HCT116 (cell line): ENCODE results near the gene TSC22D3. TPM values are rescaled to one million over a fixed set of nuclear protein-coding genes. Genes with fewer than 3 reads are reported as not detected.

Experiments used
- ATAC-seq: fragments of 200-7000 bp; cut with Tn5 transposase; 2 replicates; pipeline ENCODE4 v1.9.1; 2020; ENCODE audit warnings: mild to moderate bottlenecking, moderate library complexity
- BruUV-seq: library from RNA; stranded (reverse); fragments of 400-500 nt; replicated peaks from 2 replicates; lab custom pipeline; 2021; lab: Mats Ljungman, UMichigan
- CTCF ChIA-PET: fragments of 300-600 bp; sonication (Branson Sonifier 250); formaldehyde crosslinking; loops from one replicate; lab custom pipeline; 2021; ENCODE audit warnings: antibody characterized with exemption; lab: Charles Lee
- POLR2A ChIA-PET: fragments of 300-600, 350-600 bp; sonication (Branson Sonifier 250); formaldehyde crosslinking; loops from one replicate; lab custom pipeline; 2021; ENCODE audit warnings: antibody characterized with exemption; lab: Charles Lee
- RAD21 ChIA-PET, 2 experiments: fragments of 300-600 bp; sonication (Branson Sonifier 250); formaldehyde crosslinking; loops; one replicate each; lab custom pipeline; 2023; ENCODE audit warnings: low total read pairs in 2 of 2; ENCODE audit not compliant: uncharacterized antibody in 2 of 2, unreplicated experiment in 2 of 2, low non-redundant PET in 1 of 2; lab: Charles Lee
- DNase-seq: peaks from one replicate; pipeline ENCODE4 v3.0.0-alpha.2; 2010; ENCODE audit warnings: low read depth, low spot score
- H2AFZ ChIP-seq: fragments of 200-600 bp; shearing (Covaris generic), sonication (generic); 2 replicates; pipeline ENCODE4 v1.6.1; 2017; ENCODE audit warnings: low read depth, mixed run types, mixed read lengths, antibody characterized with exemption, low read length; ENCODE audit not compliant: poor library complexity, severe bottlenecking
- H3K27ac ChIP-seq: 2 replicates; pipeline ENCODE4 v1.5.1; 2012; ENCODE audit warnings: low read depth, low read length
- H3K27me3 ChIP-seq: fragments of 200-600 bp; sonication (generic); 2 replicates; pipeline ENCODE4 v1.6.1; 2016; ENCODE audit warnings: mixed run types, low read length, mixed read lengths; ENCODE audit not compliant: insufficient read depth
- H3K36me3 ChIP-seq, 2 experiments: fragments of 200-500 bp in 1 of 2; fragments of 200-600 bp in 1 of 2; sonication (Bioruptor generic) in 1 of 2; sonication (generic) in 1 of 2; 2 replicates each; pipeline versions ENCODE4 v1.5.1 to v1.6.1; 2014 to 2016; ENCODE audit warnings: low read length in 2 of 2, inconsistent platforms in 1 of 2, mixed read lengths in 1 of 2, mixed run types in 1 of 2; ENCODE audit not compliant: insufficient read depth in 2 of 2, control insufficient read depth in 1 of 2
- H3K4me1 ChIP-seq, 2 experiments: fragments of 200-600 bp in 1 of 2; sonication (generic) in 1 of 2; 2 replicates each; pipeline versions ENCODE4 v1.5.1 to v1.6.1; 2012 to 2017; ENCODE audit warnings: low read length in 2 of 2, inconsistent platforms in 1 of 2, mild to moderate bottlenecking in 1 of 2, mixed read lengths in 1 of 2, mixed run types in 1 of 2, moderate library complexity in 1 of 2; ENCODE audit not compliant: insufficient read depth in 2 of 2, control insufficient read depth in 1 of 2
- H3K4me2 ChIP-seq: fragments of 200-600 bp; sonication (generic); 2 replicates; pipeline ENCODE4 v1.6.1; 2017; ENCODE audit warnings: mixed run types, low read length, mixed read lengths
- H3K4me3 ChIP-seq, 2 experiments: fragments of 200-600 bp in 1 of 2; sonication (generic) in 1 of 2; replicated peaks in 1 of 2; 2 replicates each; pipeline ENCODE4 v1.5.1; 2011 to 2016; ENCODE audit warnings: low read length in 2 of 2, control low read depth in 1 of 2, low read depth in 1 of 2, mild to moderate bottlenecking in 1 of 2, mixed read lengths in 1 of 2, mixed run types in 1 of 2
- H3K79me2 ChIP-seq: fragments of 200-600 bp; sonication (generic); 2 replicates; pipeline ENCODE4 v1.6.1; 2017; ENCODE audit warnings: mild to moderate bottlenecking, mixed run types, low read length, moderate library complexity, mixed read lengths; ENCODE audit not compliant: insufficient read depth
- H3K9ac ChIP-seq: fragments of 200-600 bp; sonication (generic); 2 replicates; pipeline ENCODE4 v1.6.1; 2016; ENCODE audit warnings: low read length, mixed read lengths
- H3K9me2 ChIP-seq: fragments of 200-600 bp; sonication (generic), shearing (Covaris generic); 2 replicates; pipeline ENCODE4 v1.6.1; 2017; ENCODE audit warnings: mixed run types, mild to moderate bottlenecking, moderate library complexity; ENCODE audit not compliant: insufficient read depth
- H3K9me3 ChIP-seq, 2 experiments: fragments of 200-500 bp in 1 of 2; fragments of 200-600 bp in 1 of 2; sonication (Bioruptor generic) in 1 of 2; sonication (generic) in 1 of 2; 2 replicates each; pipeline ENCODE4 v1.6.1; 2014 to 2017; ENCODE audit warnings: low read length in 2 of 2, mixed read lengths in 2 of 2, inconsistent platforms in 1 of 2, low read depth in 1 of 2, mild to moderate bottlenecking in 1 of 2, mixed run types in 1 of 2, moderate library complexity in 1 of 2; ENCODE audit not compliant: control insufficient read depth in 1 of 2, insufficient read depth in 1 of 2
- H4K20me1 ChIP-seq: fragments of 200-600 bp; sonication (generic), shearing (Covaris generic); 2 replicates; pipeline ENCODE4 v1.6.1; 2017; ENCODE audit warnings: mixed run types, mild to moderate bottlenecking, moderate library complexity; ENCODE audit not compliant: insufficient read depth
- ATF3 ChIP-seq: IDR thresholded peaks from 2 replicates; pipeline ENCODE4 v1.6.1; 2012
- CTCF ChIP-seq, 3 experiments: fragments of 200-600 bp in 1 of 3; sonication (generic) in 1 of 3; IDR thresholded peaks in 2 of 3; conservative IDR thresholded peaks in 1 of 3; 2 replicates each; pipeline ENCODE4 v1.5.1; 2012 to 2017; ENCODE audit warnings: low read depth in 2 of 3, low read length in 2 of 3, antibody characterized with exemption in 1 of 3, borderline replicate concordance in 1 of 3, control low read depth in 1 of 3, mild to moderate bottlenecking in 1 of 3, mixed read lengths in 1 of 3, mixed run types in 1 of 3, moderate library complexity in 1 of 3; ENCODE audit not compliant: insufficient read depth in 1 of 3
- ELF1 ChIP-seq: IDR thresholded peaks from 2 replicates; pipeline ENCODE4 v1.6.1; 2012; ENCODE audit warnings: low read depth, borderline replicate concordance
- EZH2phosphoT487 ChIP-seq: fragments of 200-600 bp; IDR thresholded peaks from 2 replicates; pipeline ENCODE4 v1.6.1; 2018; ENCODE audit warnings: antibody characterized with exemption, borderline replicate concordance
- FOSL1 ChIP-seq: IDR thresholded peaks from 2 replicates; pipeline ENCODE4 v1.6.1; 2012; ENCODE audit warnings: low read depth
- MAX ChIP-seq: IDR thresholded peaks from 2 replicates; pipeline ENCODE4 v1.6.1; 2012
- POLR2A ChIP-seq: IDR thresholded peaks from 2 replicates; pipeline ENCODE4 v1.7.0; 2011; ENCODE audit warnings: borderline replicate concordance; ENCODE audit not compliant: insufficient read depth, insufficient read length; ENCODE audit errors: extremely low read depth
- REST ChIP-seq: IDR thresholded peaks from 2 replicates; pipeline ENCODE4 v1.6.1; 2012; ENCODE audit warnings: low read depth
- SIN3A ChIP-seq: IDR thresholded peaks from 2 replicates; pipeline ENCODE4 v1.6.1; 2012; ENCODE audit warnings: low read depth
- YY1 ChIP-seq: IDR thresholded peaks from 2 replicates; pipeline ENCODE4 v1.6.1; 2011; ENCODE audit warnings: low read length, low read depth, moderate library complexity, mild to moderate bottlenecking; ENCODE audit not compliant: insufficient replicate concordance; ENCODE audit errors: extremely low read depth
- ZBTB33 ChIP-seq: IDR thresholded peaks from 2 replicates; pipeline ENCODE4 v1.6.1; 2011; ENCODE audit warnings: mild to moderate bottlenecking, low read length, moderate library complexity; ENCODE audit not compliant: insufficient replicate concordance; ENCODE audit errors: extremely low read depth
- intact Hi-C: fragments of 100-400 bp; cut with micrococcal nuclease; formaldehyde crosslinking; loops from 2 replicates; pipeline ENCODE4 v1.10.0; 2022
- total RNA-seq: library from RNA; stranded (reverse); gene quantifications from one replicate; pipeline ENCODE4 v1.2.1, GENCODE V29; 2021; ENCODE audit not compliant: unreplicated experiment

Gene TSC22D3
- total RNA-seq, 1 experiment from 2014 or later: 24.6 TPM

- TF ChIP-seq ZBTB33 (no peak), FOSL1 (no peak), POLR2A (no peak), ELF1 (no peak), SIN3A (no peak)
Observed at GRCh38 chrX:107713203-107713542, 62.4 kb downstream of the TSC22D3 start (continued).

- ChIA-PET RAD21 (no interaction called here), CTCF (interaction anchor here (1.7 kb wide), 1 partner anchor 40 kb away, joined by 5 read pairs; no protein-coding TSS in a partner anchor), POLR2A (no interaction called here)
- BruUV-seq: no TSS peak
- Histone ChIP-seq H3K4me1 (peaks cover 7 to 14% of the 10 kb centered on the region in 2 experiments; a peak in 3 of 4 replicates), H3K27ac (no peak overlapping the region), H3K79me2 (no peaks in the 10 kb centered on the region), H3K27me3 (no peaks in the 10 kb centered on the region), H2AFZ (no peak overlapping the region), H4K20me1 (no peaks in the 10 kb centered on the region), H3K4me2 (no peak overlapping the region), H3K9ac (no peak overlapping the region), H3K9me3 (no peaks in the 10 kb centered on the region), H3K4me3 (no peak overlapping the region), H3K36me3 (no peaks in the 10 kb centered on the region), H3K9me2 (no peaks in the 10 kb centered on the region)
- intact Hi-C loops: loop anchor here (10.0 kb wide), 1 partner anchor 62 kb away; the partner anchor contains the start of genes NCBP2L and TSC22D3
- DNase-seq (no peak), ATAC-seq (no peak)
- TF ChIP-seq REST (no peak), CTCF (IDR thresholded peaks at IDR 0.05 in 2 of 3, conservative IDR thresholded peaks at IDR 0.05 in 1 of 3; ENCODE audit: borderline replicate concordance in 1 of 3, insufficient read depth in 1 of 3, low read depth in 2 of 3, low read length in 2 of 3) (no peak), ZBTB33 (no peak), ATF3 (no peak), EZH2phosphoT487 (no peak), YY1 (no peak), SIN3A (no peak), MAX (no peak)
Observed at GRCh38 chrX:107712231-107713202, 63.1 kb downstream of the TSC22D3 start.
